Ectodermal cell (in vitro differentiated cells): ENCODE data around the gene TBPL1.

Experiments used
- H3K27ac ChIP-seq: 2 replicates; pipeline ENCODE4 v1.7.0; 2013; ENCODE audit warnings: mild to moderate bottlenecking, low read depth, low read length; ENCODE audit not compliant: insufficient read depth, poor library complexity, severe bottlenecking
- H3K27me3 ChIP-seq: 2 replicates; pipeline ENCODE4 v1.7.0; 2013; ENCODE audit warnings: mild to moderate bottlenecking, low read length; ENCODE audit not compliant: insufficient read depth, control insufficient read depth, poor library complexity, severe bottlenecking
- H3K36me3 ChIP-seq: one replicate; pipeline ENCODE4 v1.7.0; 2013; ENCODE audit warnings: low read length; ENCODE audit not compliant: control insufficient read depth, insufficient read depth
- H3K4me1 ChIP-seq: one replicate; pipeline ENCODE4 v1.7.0; 2013; ENCODE audit warnings: low read length; ENCODE audit not compliant: control insufficient read depth, insufficient read depth
- H3K4me3 ChIP-seq: 2 replicates; pipeline ENCODE4 v1.7.0; 2013; ENCODE audit warnings: low read depth, low read length, control low read depth; ENCODE audit not compliant: insufficient read depth
- H3K9me3 ChIP-seq: 2 replicates; pipeline ENCODE4 v1.7.0; 2013; ENCODE audit warnings: mild to moderate bottlenecking, low read length, moderate library complexity; ENCODE audit not compliant: control insufficient read depth
- WGBS, 2 experiments: methylation state at CpG; one replicate each; pipeline ENCODE4 v1.1.7; 2013; ENCODE audit warnings: missing lambda C conversion rate in 2 of 2; 5-methylcytosine and 5-hydroxymethylcytosine counted together

The TBPL1 gene

GRCh38 chr6:134035823-134036296 is 82.8 kb downstream of the TBPL1 start:
- Histone ChIP-seq H3K4me1 (no peaks in the 10 kb centered on the region), H3K36me3 (no peaks in the 10 kb centered on the region), H3K27ac (no peak overlapping the region), H3K4me3 (no peak overlapping the region), H3K27me3 (no peaks in the 10 kb centered on the region), H3K9me3 (no peaks in the 10 kb centered on the region)
- 82 to 85% methylated on average over 3 of the region's 3 CpGs for WGBS, 2 experiments

DNA sequence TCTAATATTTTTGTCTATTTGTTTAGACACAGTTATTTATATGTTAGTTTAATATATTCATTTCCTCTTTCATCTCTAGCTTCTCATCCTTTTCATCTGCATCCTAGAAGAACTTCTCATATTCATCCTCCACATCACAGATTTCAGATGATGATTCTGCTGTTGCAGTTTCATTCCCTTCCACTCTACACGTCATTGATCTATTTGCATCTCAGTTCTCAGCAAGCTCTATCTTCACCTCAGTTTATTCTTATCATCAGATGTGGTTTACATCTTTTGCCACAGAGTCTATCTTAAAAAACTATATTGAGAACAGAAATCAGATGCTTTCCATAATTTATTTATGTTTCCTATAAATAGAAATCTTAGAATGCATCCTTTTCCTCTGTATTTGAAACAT is 86.1 kb downstream of the TBPL1 start:
- no peaks in the 10 kb centered on the region for H3K4me1 ChIP-seq
- no peaks in the 10 kb centered on the region for H3K36me3 ChIP-seq
- no peak overlapping the region for H3K4me3 ChIP-seq
- H3K27me3 ChIP-seq = no peaks in the 10 kb centered on the region
- H3K9me3 ChIP-seq = no peaks in the 10 kb centered on the region
- no peak overlapping the region for H3K27ac ChIP-seq
- WGBS, 2 experiments = 85 to 90% methylated on average over 1 of the region's 1 CpG
